RCC 7860 (cell line): ENCODE results near the gene NAA25.

Experiments used
- DNase-seq: peaks from one replicate; pipeline ENCODE4 v3.0.0-alpha.2; 2015; ENCODE audit warnings: low spot score
- FAIRE-seq: peaks from 2 replicates; lab custom pipeline; 2012; peaks lifted over from hg19 to GRCh38; lab: Jason Lieb, UNC

The NAA25 gene

GRCh38 chr12:112108202-112109079, at the start of gene NAA25:
Gene NAA25 (minus strand): TSS chr12:112108783. CDS start chr12:112108773, 10 bp downstream.
- FAIRE-seq (no peak), DNase-seq (peak; percentile 74)

- no peak for DNase-seq
Observed at GRCh38 chr12:112153893-112154219, 45.3 kb upstream of the NAA25 start.

GRCh38 chr12:112153181-112153892, 44.8 kb upstream of the NAA25 start:
- DNase-seq, result no peak
- no peak for FAIRE-seq

More at GRCh38 chr12:112153893-112154219, 45.3 kb upstream of the NAA25 start:
- no peak for FAIRE-seq

- FAIRE-seq (no peak), DNase-seq (no peak)
Observed at GRCh38 chr12:112151766-112152541, 43.4 kb upstream of the NAA25 start.

- FAIRE-seq, result no peak
- DNase-seq, result no peak
Observed at GRCh38 chr12:112149596-112149995, 41.0 kb upstream of the NAA25 start.

- DNase-seq (peak; percentile 55), FAIRE-seq (no peak)
Observed at GRCh38 chr12:112148031-112148513, 39.5 kb upstream of the NAA25 start.

- FAIRE-seq, result no peak
Observed at GRCh38 chr12:112146123-112146522, 37.5 kb upstream of the NAA25 start.

GRCh38 chr12:112140728-112141127, 32.1 kb upstream of the NAA25 start:
- DNase-seq (no peak), FAIRE-seq (no peak)

More at GRCh38 chr12:112146123-112146522, 37.5 kb upstream of the NAA25 start:
- DNase-seq, result no peak

- no peak for FAIRE-seq
Observed at GRCh38 chr12:112134731-112135130, 26.1 kb upstream of the NAA25 start.

GRCh38 chr12:112133418-112133817, 24.8 kb upstream of the NAA25 start:
- no peak for DNase-seq
- FAIRE-seq, result no peak

More at GRCh38 chr12:112134731-112135130, 26.1 kb upstream of the NAA25 start:
- DNase-seq, result no peak

GRCh38 chr12:112131686-112132085, 23.1 kb upstream of the NAA25 start:
- FAIRE-seq (no peak), DNase-seq (no peak)

- FAIRE-seq, result peak; percentile 73
- DNase-seq, result peak; percentile 60
Observed at GRCh38 chr12:112130441-112130998, 21.9 kb upstream of the NAA25 start.

- DNase-seq, result peak; percentile 57
- no peak for FAIRE-seq
Observed at GRCh38 chr12:112126911-112127310, 18.3 kb upstream of the NAA25 start.

- no peak for FAIRE-seq
- no peak for DNase-seq
Observed at GRCh38 chr12:112126000-112126438, 17.4 kb upstream of the NAA25 start.

GRCh38 chr12:112125250-112125999, 16.8 kb upstream of the NAA25 start, which contains the start of gene TRAFD1:
Gene TRAFD1 (plus strand): TSS chr12:112125560. CDS start chr12:112130523, 4,963 bp downstream.
- DNase-seq, result peak; percentile 91
- peak; percentile 69 for FAIRE-seq

GRCh38 chr12:112124918-112125249, 16.3 kb upstream of the NAA25 start:
- FAIRE-seq, result no peak
- no peak for DNase-seq

- DNase-seq, result no peak
Observed at GRCh38 chr12:112122823-112123690, 14.5 kb upstream of the NAA25 start.

GRCh38 chr12:112121780-112122565, 13.4 kb upstream of the NAA25 start:
- FAIRE-seq (no peak), DNase-seq (peak; percentile 54)

More at GRCh38 chr12:112122823-112123690, 14.5 kb upstream of the NAA25 start:
- FAIRE-seq, result no peak
